Iris pigment epithelial cell (primary cell): ENCODE data around the gene ROR1.
A peak's percentile ranks its signal among the peaks of the same experiment; 100 is the strongest.

ENCODE experiments used
- DNase-seq: peaks from one replicate; pipeline ENCODE4 v3.0.0-alpha.2; 2011; ENCODE audit warnings: low read depth

Gene ROR1

GRCh38 chr1:63857478-63857877 lies 83.7 kb downstream of the ROR1 start:
- DNase-seq = no peak

- DNase-seq = no peak
These were observed 84.3 kb downstream of the ROR1 start for GRCh38 chr1:63858153-63858552.

GRCh38 chr1:63859480-63860275 lies 85.9 kb downstream of the ROR1 start:
- no peak for DNase-seq

- no peak for DNase-seq
These were observed 87.4 kb downstream of the ROR1 start for GRCh38 chr1:63861052-63861691.

DNA sequence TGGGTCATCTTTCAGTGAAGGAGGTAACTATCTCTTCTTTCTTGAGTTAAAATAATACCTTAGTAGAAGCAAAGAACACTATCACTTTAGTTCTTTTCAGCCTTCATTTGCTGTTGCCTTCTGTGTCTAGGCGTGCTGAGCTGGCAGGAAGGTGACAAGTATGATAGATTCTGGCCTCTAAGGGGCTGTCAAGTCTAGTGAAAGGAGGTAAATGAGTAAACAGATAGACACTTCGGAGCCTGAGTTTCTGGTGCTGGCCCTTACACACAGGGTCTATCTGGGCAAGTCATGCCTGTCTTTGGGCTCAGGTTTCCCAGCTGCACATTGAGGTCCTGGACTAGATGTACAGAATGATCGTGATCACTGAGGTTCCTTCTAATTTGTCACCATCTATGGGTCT lies 89.3 kb downstream of the ROR1 start:
- no peak for DNase-seq

GRCh38 chr1:63864224-63864641 lies 90.4 kb downstream of the ROR1 start:
- DNase-seq = peak; percentile 38

DNA sequence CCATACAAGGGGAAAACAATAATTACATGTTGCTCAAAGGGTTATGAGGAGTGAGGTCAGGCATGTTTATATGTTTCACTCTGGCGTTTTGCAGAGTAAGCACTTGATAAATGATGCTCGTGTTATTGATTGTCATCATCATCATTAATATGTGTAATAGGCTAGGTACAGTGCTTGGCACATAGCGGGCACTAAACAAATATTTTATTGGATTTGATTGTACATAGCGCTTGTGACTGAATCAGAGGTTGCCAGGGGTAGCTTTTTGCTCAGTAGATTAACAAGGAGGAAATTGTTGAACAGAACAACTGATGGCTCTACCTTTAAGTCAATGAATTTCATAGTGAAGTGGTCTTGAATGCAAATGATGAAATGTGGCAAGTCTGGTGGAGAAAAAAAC lies 91.7 kb downstream of the ROR1 start:
- no peak for DNase-seq

DNA sequence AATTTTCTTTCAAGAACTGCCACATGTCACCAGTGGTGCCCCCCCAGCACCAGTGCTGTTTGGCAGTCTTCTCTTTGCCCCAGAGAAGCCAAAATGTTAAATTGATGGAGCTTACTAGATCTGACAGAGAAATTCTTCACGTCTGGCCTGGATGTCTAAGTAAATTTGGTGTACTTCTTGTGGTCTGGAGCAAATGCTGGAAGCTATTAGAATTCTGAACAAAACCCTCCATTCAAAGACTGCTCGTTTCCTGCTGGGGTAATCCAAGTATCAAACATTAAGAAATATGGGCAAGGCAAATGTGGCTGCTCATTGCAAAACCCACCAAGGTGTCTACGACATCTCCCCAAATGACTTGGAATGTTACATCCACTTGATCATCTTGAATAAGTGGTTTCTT lies 92.3 kb downstream of the ROR1 start:
- DNase-seq = no peak

- DNase-seq = no peak
These were observed 93.8 kb downstream of the ROR1 start for GRCh38 chr1:63867429-63868176.

DNA sequence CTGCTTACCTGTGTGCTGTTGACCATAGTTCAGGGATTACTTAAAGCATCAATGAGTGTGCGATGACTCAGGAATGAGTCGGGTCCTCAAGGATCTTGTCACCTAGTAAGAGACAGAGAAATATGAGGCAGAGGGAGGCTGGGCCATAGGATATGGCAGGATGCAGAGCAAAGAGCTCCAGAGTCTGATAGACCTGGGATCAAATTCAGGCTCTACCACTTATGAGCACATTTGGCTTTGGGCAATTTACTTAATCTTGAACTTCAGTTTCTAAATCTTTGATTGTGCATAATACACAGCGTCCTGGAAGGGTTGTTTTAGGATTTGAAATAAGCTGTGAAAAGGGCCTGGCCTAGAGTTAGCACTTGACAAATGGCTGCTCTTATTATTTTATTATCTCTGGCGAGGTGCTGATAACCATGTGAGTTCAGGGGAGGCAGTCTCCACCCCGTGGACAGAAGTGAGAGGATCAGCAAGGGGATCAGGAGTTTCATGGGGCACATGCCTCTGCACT lies 94.5 kb downstream of the ROR1 start:
- DNase-seq = no peak

- no peak for DNase-seq
These were observed 96.3 kb downstream of the ROR1 start for GRCh38 chr1:63870152-63870551.

DNA sequence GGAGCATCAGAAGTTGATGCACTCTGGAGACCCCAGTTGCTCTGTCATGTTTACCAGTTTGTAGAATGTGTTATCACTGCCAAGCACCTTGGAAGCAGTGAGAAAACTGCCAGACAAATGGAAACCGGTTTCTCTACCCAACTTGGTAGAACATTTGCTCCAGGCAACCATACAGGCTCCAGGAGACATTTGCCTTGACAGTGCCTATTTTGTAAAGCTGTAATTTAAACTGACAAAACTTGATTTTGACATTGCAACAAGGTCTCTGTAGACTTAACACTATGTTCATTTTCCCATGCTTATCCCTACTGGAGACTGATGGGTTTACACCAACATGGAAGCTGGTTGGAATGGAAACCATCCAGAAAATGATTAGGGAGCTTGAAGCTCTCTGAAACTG lies 97.6 kb downstream of the ROR1 start:
- no peak for DNase-seq

GRCh38 chr1:63873751-63874150 lies 99.9 kb downstream of the ROR1 start:
- DNase-seq = peak; percentile 88

- peak; percentile 48 for DNase-seq
These were observed 100.6 kb downstream of the ROR1 start for GRCh38 chr1:63874278-63874880.

DNA sequence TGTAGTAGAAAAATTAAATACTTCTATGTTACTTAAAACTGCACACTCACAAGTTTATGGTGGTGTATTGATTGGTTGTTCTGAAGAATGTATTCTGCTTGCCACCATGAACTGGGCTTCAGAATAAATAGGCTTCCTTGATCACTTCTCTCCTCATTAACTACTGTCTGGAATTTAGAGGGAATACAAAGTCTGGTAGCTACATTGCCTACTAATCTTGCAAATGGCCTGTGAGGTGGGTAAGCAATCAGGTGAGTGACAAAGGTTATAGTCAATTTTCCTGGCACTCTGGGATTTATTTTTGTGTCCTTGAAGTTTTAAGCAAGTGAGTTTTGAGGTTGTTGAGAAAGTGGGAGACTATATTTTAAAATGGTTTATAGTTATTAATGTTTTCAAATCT lies 101.8 kb downstream of the ROR1 start:
- no peak for DNase-seq

GRCh38 chr1:63877021-63877767 lies 103.4 kb downstream of the ROR1 start:
- peak; percentile 30 for DNase-seq

GRCh38 chr1:63877816-63878215 lies 104.0 kb downstream of the ROR1 start:
- DNase-seq = peak; percentile 88

GRCh38 chr1:63878932-63879331 lies 105.1 kb downstream of the ROR1 start:
- DNase-seq = peak; percentile 72

GRCh38 chr1:63880958-63881576 lies 107.2 kb downstream of the ROR1 start:
- DNase-seq = no peak

- no peak for DNase-seq
These were observed 108.4 kb downstream of the ROR1 start for GRCh38 chr1:63882048-63882704.
